Panc1 (cell line): ENCODE results near the gene RAC2. TPM values are rescaled to one million over a fixed set of nuclear protein-coding genes. Genes with fewer than 3 reads are reported as not detected.

Experiments used
- ATAC-seq: fragments of 200-7000 bp; cut with Tn5 transposase; 2 replicates; pipeline ENCODE4 v1.9.1; 2020; ENCODE audit warnings: mild to moderate bottlenecking, moderate library complexity
- BruUV-seq: library from RNA; stranded (reverse); fragments of 400-500 nt; replicated peaks from 2 replicates; lab custom pipeline; 2021; lab: Mats Ljungman, UMichigan
- CTCF ChIA-PET: fragments of 300-600 bp; sonication (Branson Sonifier 250); formaldehyde crosslinking; loops from one replicate; lab custom pipeline; 2022; ENCODE audit warnings: antibody characterized with exemption; lab: Charles Lee
- POLR2A ChIA-PET: fragments of 300-600 bp; sonication (Branson Sonifier 250); formaldehyde crosslinking; loops from one replicate; lab custom pipeline; 2022; ENCODE audit warnings: antibody characterized with exemption; lab: Charles Lee
- DNase-seq: peaks from one replicate; pipeline ENCODE4 v3.0.0-alpha.2; 2010; ENCODE audit warnings: low read depth, low spot score
- H3K27ac ChIP-seq: 2 replicates; pipeline ENCODE4 v1.5.1; 2011; ENCODE audit warnings: mild to moderate bottlenecking, low read length, inconsistent platforms
- H3K27me3 ChIP-seq: fragments of 200-500 bp; sonication (Bioruptor generic); 2 replicates; pipeline ENCODE4 v1.6.0; 2014; ENCODE audit warnings: low read length, inconsistent platforms; ENCODE audit not compliant: control insufficient read depth, insufficient read depth
- H3K36me3 ChIP-seq: fragments of 200-500 bp; sonication (Bioruptor generic); 2 replicates; pipeline ENCODE4 v1.5.1; 2014; ENCODE audit warnings: inconsistent platforms, mild to moderate bottlenecking, low read length, moderate library complexity; ENCODE audit not compliant: control insufficient read depth, insufficient read depth
- H3K4me1 ChIP-seq: 2 replicates; pipeline ENCODE4 v1.5.1; 2011; ENCODE audit warnings: inconsistent platforms, mild to moderate bottlenecking, low read length, moderate library complexity; ENCODE audit not compliant: control insufficient read depth, insufficient read depth
- H3K4me3 ChIP-seq, 2 experiments: 2 replicates each; pipeline ENCODE4 v1.5.1; 2011 to 2012; ENCODE audit warnings: low read depth in 2 of 2, low read length in 2 of 2, mild to moderate bottlenecking in 2 of 2, inconsistent platforms in 1 of 2, moderate library complexity in 1 of 2
- H3K9me3 ChIP-seq: fragments of 200-500 bp; sonication (Bioruptor generic); 2 replicates; pipeline ENCODE4 v1.5.1; 2014; ENCODE audit warnings: low read depth, mild to moderate bottlenecking, inconsistent platforms, low read length, moderate library complexity; ENCODE audit not compliant: control insufficient read depth, insufficient read depth
- CTCF ChIP-seq: fragments of 450-650 bp; IDR thresholded peaks from 2 replicates; pipeline ENCODE4 v1.5.1; 2017; ENCODE audit warnings: mild to moderate bottlenecking
- POLR2AphosphoS5 ChIP-seq: IDR thresholded peaks from 2 replicates; pipeline ENCODE4 v1.6.1; 2012; ENCODE audit warnings: mild to moderate bottlenecking, low read depth, low read length, moderate library complexity
- REST ChIP-seq, 2 experiments: IDR thresholded peaks; 2 replicates each; pipeline ENCODE4 v1.6.1; 2011 to 2012; ENCODE audit warnings: low read depth in 2 of 2, control low read depth in 1 of 2, low read length in 1 of 2, mild to moderate bottlenecking in 1 of 2, moderate library complexity in 1 of 2; ENCODE audit not compliant: insufficient read depth in 1 of 2
- SIN3A ChIP-seq: IDR thresholded peaks from 2 replicates; pipeline ENCODE4 v1.6.1; 2012; ENCODE audit warnings: low read depth, mild to moderate bottlenecking, low read length, moderate library complexity, borderline replicate concordance; ENCODE audit not compliant: insufficient read depth
- TCF7L2 ChIP-seq: IDR thresholded peaks from 2 replicates; pipeline ENCODE4 v1.6.1; 2011; ENCODE audit warnings: mild to moderate bottlenecking, low read depth, low read length, inconsistent platforms
- in situ Hi-C: cut with HindIII; loops from 2 replicates; pipeline ENCODE4 v1.10.0; 2016; ENCODE audit warnings: low sequenced_read_pairs, low pct_unique_long_range_greater_than_20kb
- intact Hi-C: fragments of 100-400 bp; cut with micrococcal nuclease; formaldehyde crosslinking; loops from one replicate; pipeline ENCODE4 v1.10.0; 2022; ENCODE audit not compliant: unreplicated experiment
- total RNA-seq: library from RNA; stranded (reverse); gene quantifications from one replicate; pipeline ENCODE4 v1.2.1, GENCODE V29; 2021; ENCODE audit not compliant: unreplicated experiment

RAC2 gene
- total RNA-seq, 1 experiment from 2014 or later, result 1.5 TPM

DNA sequence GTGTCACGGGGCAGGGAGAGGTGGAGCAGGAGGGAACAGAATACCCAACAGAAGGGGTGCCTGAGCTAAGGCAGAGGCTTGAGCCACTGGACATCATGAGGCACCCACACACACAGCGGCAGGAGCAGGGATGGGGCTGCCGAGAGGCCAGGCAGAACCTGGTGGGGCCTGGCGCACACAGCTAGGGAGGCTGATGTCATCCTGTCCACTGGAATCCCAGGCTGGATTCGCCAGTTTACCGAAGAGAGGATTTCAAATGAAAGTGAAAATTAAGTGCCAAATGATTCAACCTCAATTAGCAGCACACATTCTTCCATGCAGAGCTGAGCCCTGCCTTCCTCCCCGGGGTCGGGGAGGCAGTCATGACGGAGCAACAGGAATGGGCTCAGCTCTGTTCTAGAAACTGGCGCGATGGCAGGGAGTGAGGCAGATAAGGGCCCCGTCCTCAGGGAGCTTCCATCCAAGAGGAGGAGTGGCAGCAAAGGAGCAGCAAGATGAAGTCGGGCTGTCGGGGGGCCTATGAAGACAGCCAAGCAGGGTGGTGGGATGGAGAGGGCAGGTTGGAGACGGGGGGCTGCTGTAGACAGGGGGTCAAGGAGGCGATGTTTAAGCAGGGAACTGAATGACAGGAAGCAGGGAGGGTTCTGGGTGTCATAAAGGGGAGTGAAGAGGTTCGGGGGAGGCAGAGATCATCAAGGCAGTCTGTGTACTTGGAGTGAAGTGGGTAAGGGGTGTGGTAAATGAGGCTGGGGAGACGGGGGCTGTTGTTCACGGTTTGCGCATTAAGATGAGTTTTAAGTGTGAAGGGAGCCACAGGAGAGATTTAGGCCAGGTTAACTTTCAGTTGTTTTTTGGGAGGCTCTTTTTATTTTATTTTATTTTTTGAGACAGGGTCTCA is 6.4 kb downstream of the RAC2 start:
- TF ChIP-seq REST (IDR thresholded peaks at IDR 0.05; ENCODE audit: insufficient read depth in 1 of 2, low read depth in 2 of 2, low read length in 1 of 2) (no peak), POLR2AphosphoS5 (no peak), CTCF (no peak), TCF7L2 (no peak), SIN3A (no peak)
- ATAC-seq, result no peak
- Histone ChIP-seq H3K4me1 (peaks cover 2% of the 10 kb centered on the region; the same call in 1 of the 2 replicates), H3K9me3 (no peaks in the 10 kb centered on the region), H3K36me3 (no peaks in the 10 kb centered on the region), H3K27me3 (no peaks in the 10 kb centered on the region), H3K4me3 (no peak overlapping the region), H3K27ac (no peak overlapping the region)
- in situ Hi-C loops (no loop called here), intact Hi-C loops (no loop called here)
- BruUV-seq, result no TSS peak
- no peak for DNase-seq
- ChIA-PET CTCF (interaction anchor here (0.5 to 1.0 kb wide), 2 partner anchors 15 to 70 kb away, joined by 3 read pairs; no protein-coding TSS in a partner anchor), POLR2A (no interaction called here)

GRCh38 chr22:37235897-37236607 is 8.0 kb downstream of the RAC2 start:
- Histone ChIP-seq H3K4me3 (no peak overlapping the region), H3K36me3 (no peaks in the 10 kb centered on the region), H3K27ac (no peak overlapping the region), H3K27me3 (no peaks in the 10 kb centered on the region), H3K4me1 (peaks cover under 1% of the 10 kb centered on the region; the same call in 1 of the 2 replicates), H3K9me3 (no peaks in the 10 kb centered on the region)
- ATAC-seq (no peak), DNase-seq (no peak)
- TF ChIP-seq POLR2AphosphoS5, result no peak
- TF ChIP-seq SIN3A, result no peak
- in situ Hi-C loops, result no loop called here
- intact Hi-C loops, result no loop called here
- CTCF ChIA-PET, result no interaction called here
- no TSS peak for BruUV-seq
- POLR2A ChIA-PET, result no interaction called here
